SK-N-MC (cell line): ENCODE measurements around the gene NHP2.
"Not testable (repeated sequence)": the region's sequence is repeated elsewhere in the genome, so short reads cannot be mapped to it uniquely, and the experiment has no call there.

Experiments used
- EZH2 ChIP-seq: fragments of 200-600 bp; sonication (generic); IDR thresholded peaks from one replicate; pipeline ENCODE4 v1.6.1; 2017; ENCODE audit warnings: antibody characterized with exemption
- POLR2AphosphoS5 ChIP-seq: IDR thresholded peaks from 2 replicates; pipeline ENCODE4 v1.6.1; 2012; ENCODE audit warnings: mild to moderate bottlenecking, low read depth, low read length, borderline replicate concordance

DNA sequence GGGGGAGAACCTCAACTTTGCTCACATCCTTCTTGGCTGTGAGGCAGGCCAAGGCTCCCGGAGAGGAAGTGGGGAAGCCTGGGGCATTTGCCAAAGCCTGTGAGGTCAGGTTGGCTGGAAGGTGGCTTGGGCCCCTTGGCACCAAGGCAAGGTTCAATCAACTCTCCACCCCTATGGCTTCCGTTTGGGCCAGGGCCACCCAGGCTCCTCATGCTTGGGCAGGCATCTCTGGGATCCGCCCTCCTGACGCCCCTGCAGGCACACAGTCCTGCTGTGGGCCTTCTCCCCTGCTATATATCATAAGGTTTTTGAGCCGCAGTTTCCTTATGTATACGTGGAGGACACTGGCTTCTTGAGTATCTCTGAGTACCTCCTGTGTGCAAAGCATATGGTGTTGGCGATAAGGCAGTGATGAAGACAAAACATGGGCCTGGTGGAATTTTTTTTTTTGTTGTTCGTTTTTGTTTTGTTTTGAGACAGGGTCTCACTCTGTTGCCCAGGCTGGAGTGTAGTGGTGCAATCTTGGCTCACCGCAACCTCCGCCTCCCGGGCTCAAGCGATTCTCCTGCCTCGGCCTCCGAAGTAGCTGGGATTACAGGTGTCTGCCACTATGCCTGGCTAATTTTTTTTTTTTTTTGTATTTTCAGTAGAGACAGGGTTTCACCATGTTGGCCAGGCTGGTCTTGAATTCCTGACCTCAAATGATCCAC, 26.2 kb downstream of the NHP2 start:
- TF ChIP-seq EZH2, POLR2AphosphoS5: not testable (repeated sequence)
